Mucosa of rectum (tissue), 2 donors: Measurements from ENCODE around the gene WFDC5.
"Not testable (repeated sequence)": the region's sequence is repeated elsewhere in the genome, so short reads cannot be mapped to it uniquely, and the experiment has no call there.

Experiments used
- H3K27ac ChIP-seq, 2 donors: one replicate each; pipeline ENCODE4 v1.7.0; 2013; ENCODE audit warnings: inconsistent platforms in 2 of 2, low read depth in 2 of 2, low read length in 2 of 2
- H3K27me3 ChIP-seq, 2 donors: one replicate each; pipeline ENCODE4 v1.7.0; 2013; ENCODE audit warnings: low read length in 2 of 2; ENCODE audit not compliant: control insufficient read depth in 2 of 2, insufficient read depth in 2 of 2
- H3K36me3 ChIP-seq, 2 donors: one replicate each; pipeline ENCODE4 v1.7.0; 2013; ENCODE audit warnings: low read length in 2 of 2; ENCODE audit not compliant: control insufficient read depth in 2 of 2, insufficient read depth in 2 of 2
- H3K4me1 ChIP-seq, 2 donors: one replicate each; pipeline ENCODE4 v1.7.0; 2013; ENCODE audit warnings: low read length in 2 of 2, mild to moderate bottlenecking in 1 of 2; ENCODE audit not compliant: control insufficient read depth in 2 of 2, insufficient read depth in 2 of 2
- H3K4me3 ChIP-seq, 2 donors: one replicate each; pipeline ENCODE4 v1.7.0; 2013; ENCODE audit warnings: low read length in 2 of 2
- H3K9ac ChIP-seq, 2 donors: one replicate each; pipeline ENCODE4 v1.7.0; 2013; ENCODE audit warnings: low read length in 2 of 2, low read depth in 1 of 2, mild to moderate bottlenecking in 1 of 2
- H3K9me3 ChIP-seq, 2 donors: one replicate each; pipeline ENCODE4 v1.7.0; 2013; ENCODE audit warnings: low read length in 2 of 2; ENCODE audit not compliant: control insufficient read depth in 2 of 2
- donor health status: healthy.
- donor health status: Normal muscosa, but diverticular disease.

Gene WFDC5

DNA sequence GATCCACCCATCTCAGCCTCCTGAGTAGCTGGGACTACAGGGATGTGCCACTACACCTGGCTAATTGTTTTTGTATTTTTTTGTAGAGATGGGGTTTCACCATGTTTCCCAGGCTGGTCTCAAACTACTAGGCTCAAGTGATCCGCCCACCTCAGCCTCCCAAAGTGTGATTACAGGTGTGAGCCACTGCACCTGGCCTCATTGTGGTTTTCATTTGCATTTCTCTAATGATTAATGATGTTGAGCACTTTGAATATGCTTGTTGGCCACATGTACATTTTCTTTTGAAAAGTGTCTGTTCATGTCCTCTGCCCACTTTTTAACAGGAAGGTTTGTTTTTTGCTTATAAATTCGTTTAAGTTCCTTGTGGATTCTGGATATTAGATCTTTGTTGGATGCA lies 51.9 kb downstream of the WFDC5 start:
- not testable (repeated sequence) for H3K9ac ChIP-seq, H3K4me3 ChIP-seq, H3K27me3 ChIP-seq, H3K9me3 ChIP-seq, H3K4me1 ChIP-seq, H3K27ac ChIP-seq
- peaks cover 0 to 10% of the 10 kb centered on the region in 2 donors for H3K36me3 ChIP-seq

DNA sequence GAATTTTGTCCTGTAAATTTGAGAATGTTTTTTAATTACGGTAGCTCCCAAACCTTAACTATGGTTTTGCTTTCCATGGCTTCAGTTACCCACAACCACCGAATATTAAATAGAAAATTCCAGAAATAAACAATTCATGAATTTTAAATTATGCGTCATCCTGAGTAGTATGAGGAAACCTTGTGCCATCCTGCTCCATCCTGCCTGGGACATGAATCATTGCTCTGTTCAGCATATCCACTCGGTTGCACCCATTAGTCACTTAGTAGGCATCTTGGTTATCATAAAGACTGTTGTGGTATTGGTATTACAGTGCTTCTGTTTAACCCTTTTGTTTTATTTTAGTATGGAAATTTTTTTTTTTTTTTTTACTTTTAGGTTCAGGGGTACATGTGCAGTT lies 53.7 kb downstream of the WFDC5 start:
- Histone ChIP-seq H3K27ac (no peak overlapping the region), H3K9me3 (no peaks in the 10 kb centered on the region), H3K4me1 (no peaks in the 10 kb centered on the region), H3K4me3 (no peak overlapping the region), H3K27me3 (no peaks in the 10 kb centered on the region), H3K36me3 (peaks cover 6 to 12% of the 10 kb centered on the region in 2 donors), H3K9ac (no peak overlapping the region)

GRCh38 chr20:45060294-45060693 lies 54.7 kb downstream of the WFDC5 start:
- Histone ChIP-seq H3K27ac (no peak overlapping the region), H3K36me3 (peaks cover 6 to 12% of the 10 kb centered on the region in 2 donors), H3K9me3 (no peaks in the 10 kb centered on the region), H3K9ac (no peak overlapping the region), H3K4me3 (no peak overlapping the region), H3K27me3 (no peaks in the 10 kb centered on the region), H3K4me1 (no peaks in the 10 kb centered on the region)
